IMR-90 (cell line): ENCODE results near the gene ARPP21. TPM values are rescaled to one million over a fixed set of nuclear protein-coding genes. Genes with fewer than 3 reads are reported as not detected.
A peak's percentile ranks its signal among the peaks of the same experiment; 100 is the strongest.

Experiments used
- ATAC-seq: fragments of 200-7000 bp; cut with Tn5 transposase; 2 replicates; pipeline ENCODE4 v1.9.1; 2020; ENCODE audit warnings: low read depth, mild to moderate bottlenecking, moderate library complexity
- BruUV-seq: library from RNA; stranded (reverse); fragments of 400-500 nt; replicated peaks from 2 replicates; lab custom pipeline; 2021; lab: Mats Ljungman, UMichigan
- CTCF ChIA-PET: fragments of 300-600 bp; formaldehyde crosslinking; extraction: SDS; loops from one replicate; lab custom pipeline; 2021; ENCODE audit warnings: antibody characterized with exemption; lab: Yijun Ruan, JAX
- POLR2A ChIA-PET: fragments of 300-600 bp; sonication (Branson Sonifier 250); formaldehyde crosslinking; loops from one replicate; lab custom pipeline; 2022; ENCODE audit warnings: antibody characterized with exemption; ENCODE audit not compliant: unreplicated experiment; lab: Charles Lee
- DNase-seq: peaks from one replicate; pipeline ENCODE4 v3.0.0; 2013
- H2AFZ ChIP-seq: replicated peaks from 2 replicates; pipeline ENCODE3; 2013; ENCODE audit warnings: low read length, mild to moderate bottlenecking; ENCODE audit not compliant: poor library complexity
- H2AK5ac ChIP-seq: 2 replicates; pipeline ENCODE4 v1.6.1; 2013; ENCODE audit warnings: low read depth, low read length, inconsistent platforms
- H2AK9ac ChIP-seq: replicated peaks from 2 replicates; pipeline ENCODE3; 2013; ENCODE audit warnings: mild to moderate bottlenecking, low read depth, low read length, moderate library complexity; ENCODE audit not compliant: poor library complexity
- H2BK120ac ChIP-seq: 2 replicates; pipeline ENCODE4 v1.6.1; 2013; ENCODE audit warnings: low read depth, low read length, inconsistent platforms
- H2BK15ac ChIP-seq: 3 replicates; pipeline ENCODE4 v1.6.1; 2013; ENCODE audit warnings: low read depth, low read length, inconsistent platforms
- H2BK20ac ChIP-seq: 2 replicates; pipeline ENCODE4 v1.6.1; 2013; ENCODE audit warnings: low read depth, mild to moderate bottlenecking, inconsistent platforms, low read length, moderate library complexity
- H2BK5ac ChIP-seq: 2 replicates; pipeline ENCODE4 v1.6.1; 2013; ENCODE audit warnings: mild to moderate bottlenecking, low read depth, low read length, inconsistent platforms; ENCODE audit not compliant: poor library complexity, severe bottlenecking
- H3K14ac ChIP-seq: replicated peaks from 2 replicates; pipeline ENCODE4 v1.6.1; 2013; ENCODE audit warnings: low read depth, low read length, inconsistent platforms
- H3K18ac ChIP-seq: 2 replicates; pipeline ENCODE4 v1.6.1; 2013; ENCODE audit warnings: low read depth, low read length, control low read depth
- H3K23ac ChIP-seq: 2 replicates; pipeline ENCODE4 v1.6.1; 2013; ENCODE audit warnings: low read depth, low read length, inconsistent platforms
- H3K27ac ChIP-seq: 2 replicates; pipeline ENCODE4 v1.5.1; 2013; ENCODE audit warnings: mild to moderate bottlenecking, control low read depth, low read length; ENCODE audit not compliant: insufficient read depth
- H3K27me3 ChIP-seq: 2 replicates; pipeline ENCODE4 v1.6.1; 2013; ENCODE audit warnings: low read length; ENCODE audit not compliant: control insufficient read depth, insufficient read depth
- H3K36me3 ChIP-seq: 2 replicates; pipeline ENCODE4 v1.6.1; 2013; ENCODE audit warnings: low read length, mixed read lengths; ENCODE audit not compliant: control insufficient read depth, insufficient read depth
- H3K4ac ChIP-seq: 2 replicates; pipeline ENCODE4 v1.6.1; 2013; ENCODE audit warnings: low read depth, low read length, inconsistent platforms
- H3K4me1 ChIP-seq: 2 replicates; pipeline ENCODE4 v1.6.1; 2013; ENCODE audit warnings: low read length, mixed read lengths; ENCODE audit not compliant: control insufficient read depth, insufficient read depth
- H3K4me2 ChIP-seq: 2 replicates; pipeline ENCODE4 v1.6.1; 2013; ENCODE audit warnings: low read depth, mild to moderate bottlenecking, control low read depth, low read length, moderate library complexity
- H3K4me3 ChIP-seq: 2 replicates; pipeline ENCODE4 v1.5.1; 2013; ENCODE audit warnings: low read depth, mild to moderate bottlenecking, control low read depth, low read length, moderate library complexity; ENCODE audit not compliant: insufficient read depth
- H3K56ac ChIP-seq: 2 replicates; pipeline ENCODE4 v1.6.1; 2013; ENCODE audit warnings: low read length, inconsistent platforms; ENCODE audit not compliant: insufficient read depth; ENCODE audit errors: extremely low read depth
- H3K79me1 ChIP-seq, 2 experiments: 2 replicates each; pipeline ENCODE4 v1.6.1; 2013; ENCODE audit warnings: low read length in 2 of 2, inconsistent platforms in 1 of 2, low read depth in 1 of 2
- H3K9ac ChIP-seq: 2 replicates; pipeline ENCODE4 v1.6.1; 2013; ENCODE audit warnings: low read depth, low read length, control low read depth
- H3K9me1 ChIP-seq: 2 replicates; pipeline ENCODE4 v1.6.1; 2013; ENCODE audit warnings: low read length, inconsistent platforms; ENCODE audit not compliant: insufficient read depth
- H3K9me3 ChIP-seq: 2 replicates; pipeline ENCODE4 v1.6.1; 2013; ENCODE audit warnings: low read length; ENCODE audit not compliant: control insufficient read depth, insufficient read depth
- H4K20me1 ChIP-seq: 2 replicates; pipeline ENCODE4 v1.6.1; 2013; ENCODE audit warnings: low read length, inconsistent platforms; ENCODE audit not compliant: insufficient read depth
- H4K5ac ChIP-seq: 2 replicates; pipeline ENCODE4 v1.6.1; 2013; ENCODE audit warnings: mild to moderate bottlenecking, low read depth, low read length, control low read depth
- H4K8ac ChIP-seq, 2 experiments: 2 replicates each; pipeline ENCODE4 v1.6.1; 2013; ENCODE audit warnings: low read depth in 2 of 2, low read length in 2 of 2, control low read depth in 1 of 2, inconsistent platforms in 1 of 2
- H4K91ac ChIP-seq: 2 replicates; pipeline ENCODE4 v1.6.1; 2013; ENCODE audit warnings: low read depth, low read length, inconsistent platforms; ENCODE audit not compliant: insufficient read depth
- BHLHE40 ChIP-seq: fragments of 150-350 bp; IDR thresholded peaks from 2 replicates; pipeline ENCODE4 v1.6.1; 2016; ENCODE audit warnings: mild to moderate bottlenecking, low read depth, low read length
- CHD1 ChIP-seq: IDR thresholded peaks from 2 replicates; pipeline ENCODE4 v1.6.1; 2012; ENCODE audit warnings: low read depth, low read length, improper control_type of control experiment
- FOS ChIP-seq: fragments of 150-350 bp; IDR thresholded peaks from 2 replicates; pipeline ENCODE4 v1.6.1; 2016; ENCODE audit warnings: low read depth, low read length
- MXI1 ChIP-seq: IDR thresholded peaks from 2 replicates; pipeline ENCODE4 v1.6.1; 2012; ENCODE audit warnings: low read depth, mild to moderate bottlenecking, low read length, moderate library complexity, borderline replicate concordance
- NFE2L2 ChIP-seq: fragments of 150-350 bp; IDR thresholded peaks from 2 replicates; pipeline ENCODE4 v1.6.1; 2016; ENCODE audit warnings: low read depth, mild to moderate bottlenecking, low read length
- POLR2A ChIP-seq: IDR thresholded peaks from 2 replicates; pipeline ENCODE4 v1.6.1; 2012; ENCODE audit warnings: mild to moderate bottlenecking, low read depth, low read length
- RAD21 ChIP-seq: IDR thresholded peaks from 2 replicates; pipeline ENCODE4 v1.6.1; 2012; ENCODE audit warnings: low read length, improper control_type of control experiment
- RCOR1 ChIP-seq: IDR thresholded peaks from 2 replicates; pipeline ENCODE4 v1.6.1; 2012; ENCODE audit warnings: mild to moderate bottlenecking, low read length, improper control_type of control experiment; ENCODE audit not compliant: insufficient replicate concordance
- SMC3 ChIP-seq: fragments of 150-350 bp; IDR thresholded peaks from 2 replicates; pipeline ENCODE4 v1.6.1; 2016; ENCODE audit warnings: low read depth, mild to moderate bottlenecking, antibody characterized with exemption, low read length, moderate library complexity
- WGBS, 2 experiments: methylation state at CpG; one replicate each; pipeline versions ENCODE4 v1.1.5 to v1.1.7; 2013; ENCODE audit warnings: missing lambda C conversion rate in 2 of 2; ENCODE audit not compliant: insufficient read length in 1 of 2; ENCODE audit errors: extremely low coverage in 2 of 2; 5-methylcytosine and 5-hydroxymethylcytosine counted together
- dilution Hi-C: fragments of 300-500 bp; cut with HindIII; formaldehyde crosslinking; loops from one replicate; pipeline ENCODE4 v1.14.3; 2018; ENCODE audit warnings: low sequenced_read_pairs; ENCODE audit not compliant: unreplicated experiment
- in situ Hi-C: fragments of 300-500 bp; cut with MboI; formaldehyde crosslinking; loops from 3 replicates; pipeline ENCODE4 v1.14.3; 2019; ENCODE audit warnings: low sequenced_read_pairs, inconsistent platforms, mixed read lengths
- intact Hi-C: fragments of 100-400 bp; cut with micrococcal nuclease; formaldehyde crosslinking; loops from 2 replicates; pipeline ENCODE4 v1.10.0; 2022
- polyA plus RNA-seq, 3 experiments: library from polyadenylated mRNA; depleted of rRNA; stranded (reverse); fragments of >200 nt; gene quantifications; 2 replicates each; pipeline ENCODE4 v1.2.3, GENCODE V29; 2012; ENCODE audit warnings: low replicate concordance in 1 of 3
- total RNA-seq: library from RNA; depleted of rRNA; stranded (reverse); fragments of >200 nt; gene quantifications from 2 replicates; pipeline ENCODE4 v1.2.3, GENCODE V29; 2012
- TF ChIP-seq, protein P1 (sequence below): fragments of 150-350 bp; IDR thresholded peaks from 2 replicates; pipeline ENCODE4 v1.6.1; 2016; ENCODE audit warnings: low read depth, mild to moderate bottlenecking, low read length, moderate library complexity, borderline replicate concordance
- TF ChIP-seq, protein P2 (sequence below): fragments of 150-350 bp; IDR thresholded peaks from 2 replicates; pipeline ENCODE4 v1.6.1; 2017; ENCODE audit warnings: mild to moderate bottlenecking, antibody characterized with exemption, low read length, low read depth

The ARPP21 gene
- total and polyA plus RNA-seq, 2 of the 4 experiments (the other 2 are of a cell fraction), result not detected

DNA sequence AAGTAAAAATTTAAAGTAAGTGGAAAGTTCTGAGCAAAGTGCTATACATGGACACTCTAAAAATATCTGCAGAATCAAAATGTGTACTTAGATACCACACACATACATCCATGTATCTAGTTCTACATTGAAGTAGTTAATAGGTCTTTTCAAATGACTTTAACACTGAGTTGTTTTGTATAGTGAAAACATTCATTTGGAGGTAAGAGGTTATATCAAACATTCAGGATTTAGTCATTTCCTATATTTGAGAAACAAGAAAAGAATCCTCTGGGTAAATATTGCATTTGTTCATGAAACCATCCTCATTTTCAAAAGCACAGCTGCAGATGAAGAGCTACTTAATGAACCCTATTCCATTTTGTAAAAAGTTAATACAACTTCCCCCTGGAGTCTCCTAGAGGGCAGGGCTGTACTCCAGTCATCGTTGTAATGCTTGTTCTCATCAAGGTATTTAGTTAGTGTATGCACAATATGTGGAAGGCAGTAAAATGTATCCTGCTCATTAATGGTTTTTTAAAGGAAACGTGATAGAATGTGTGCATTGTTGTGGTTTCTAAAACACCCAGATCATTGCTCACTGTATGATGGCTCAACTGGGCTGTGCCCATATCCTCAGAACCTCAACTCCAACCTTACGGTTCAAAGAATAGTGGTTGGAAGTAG lies 26.2 kb downstream of the ARPP21 start:
- H4K8ac ChIP-seq, result no peak overlapping the region
- ChIA-PET POLR2A (no interaction called here), CTCF (no interaction called here)
- H2BK15ac ChIP-seq, result no peak overlapping the region
- H3K79me1 ChIP-seq, result no peaks in the 10 kb centered on the region
- no TSS peak for BruUV-seq
- H3K14ac ChIP-seq, result no peak overlapping the region
- H2BK20ac ChIP-seq, result no peak overlapping the region
- no peaks in the 10 kb centered on the region for H4K20me1 ChIP-seq
- TF ChIP-seq, protein P1, sequence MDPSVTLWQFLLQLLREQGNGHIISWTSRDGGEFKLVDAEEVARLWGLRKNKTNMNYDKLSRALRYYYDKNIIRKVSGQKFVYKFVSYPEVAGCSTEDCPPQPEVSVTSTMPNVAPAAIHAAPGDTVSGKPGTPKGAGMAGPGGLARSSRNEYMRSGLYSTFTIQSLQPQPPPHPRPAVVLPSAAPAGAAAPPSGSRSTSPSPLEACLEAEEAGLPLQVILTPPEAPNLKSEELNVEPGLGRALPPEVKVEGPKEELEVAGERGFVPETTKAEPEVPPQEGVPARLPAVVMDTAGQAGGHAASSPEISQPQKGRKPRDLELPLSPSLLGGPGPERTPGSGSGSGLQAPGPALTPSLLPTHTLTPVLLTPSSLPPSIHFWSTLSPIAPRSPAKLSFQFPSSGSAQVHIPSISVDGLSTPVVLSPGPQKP, result no peak
- TF ChIP-seq SMC3, result no peak
- TF ChIP-seq FOS, result no peak
- TF ChIP-seq MXI1, result no peak
- TF ChIP-seq RAD21, result no peak
- TF ChIP-seq, protein P2, sequence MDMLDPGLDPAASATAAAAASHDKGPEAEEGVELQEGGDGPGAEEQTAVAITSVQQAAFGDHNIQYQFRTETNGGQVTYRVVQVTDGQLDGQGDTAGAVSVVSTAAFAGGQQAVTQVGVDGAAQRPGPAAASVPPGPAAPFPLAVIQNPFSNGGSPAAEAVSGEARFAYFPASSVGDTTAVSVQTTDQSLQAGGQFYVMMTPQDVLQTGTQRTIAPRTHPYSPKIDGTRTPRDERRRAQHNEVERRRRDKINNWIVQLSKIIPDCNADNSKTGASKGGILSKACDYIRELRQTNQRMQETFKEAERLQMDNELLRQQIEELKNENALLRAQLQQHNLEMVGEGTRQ, result no peak
- no peak for TF ChIP-seq POLR2A
- TF ChIP-seq RCOR1, result no peak
- TF ChIP-seq BHLHE40, result no peak
- no peak for TF ChIP-seq NFE2L2
- no peak for TF ChIP-seq CHD1
- H3K9me3 ChIP-seq, result no peaks in the 10 kb centered on the region
- no peak overlapping the region for H2BK5ac ChIP-seq
- no peak overlapping the region for H3K27ac ChIP-seq
- no peaks in the 10 kb centered on the region for H3K27me3 ChIP-seq
- no peak overlapping the region for H3K4ac ChIP-seq
- H3K23ac ChIP-seq, result no peak overlapping the region
- no peak overlapping the region for H2AFZ ChIP-seq
- no peak overlapping the region for H3K18ac ChIP-seq
- dilution Hi-C loops (no loop called here), intact Hi-C loops (no loop called here), in situ Hi-C loops (no loop called here)
- H2BK120ac ChIP-seq, result no peak overlapping the region
- no peak overlapping the region for H4K91ac ChIP-seq
- H3K9me1 ChIP-seq, result no peaks in the 10 kb centered on the region
- DNase-seq, result peak; percentile 1
- peak; percentile 14; the same call in 1 of the 2 replicates for ATAC-seq
- no peak overlapping the region for H4K5ac ChIP-seq
- no peak overlapping the region for H3K56ac ChIP-seq
- no peak overlapping the region for H3K4me2 ChIP-seq
- H2AK5ac ChIP-seq, result no peak overlapping the region
- no peak overlapping the region for H3K9ac ChIP-seq
- H2AK9ac ChIP-seq, result no peak overlapping the region
- H3K4me3 ChIP-seq, result no peak overlapping the region
- H3K4me1 ChIP-seq, result no peaks in the 10 kb centered on the region
- H3K36me3 ChIP-seq, result no peaks in the 10 kb centered on the region
- WGBS, 2 experiments, result no CpG with 5 or more reads among the region's 3 CpGs
